DOHH2 (cell line): ENCODE results near the gene EXOSC7.

Experiments used
- CTCF ChIP-seq: fragments of 200-600 bp; sonication (generic); IDR thresholded peaks from one replicate; pipeline ENCODE4 v1.5.1; 2014; ENCODE audit warnings: antibody characterized with exemption, mild to moderate bottlenecking, low read depth, low read length; ENCODE audit not compliant: poor library complexity, severe bottlenecking
- EZH2phosphoT487 ChIP-seq: fragments of 200-600 bp; sonication (generic); IDR thresholded peaks from 2 replicates; pipeline ENCODE4 v1.6.1; 2017; ENCODE audit warnings: borderline replicate concordance, mild to moderate bottlenecking, antibody characterized with exemption, low read length, moderate library complexity, mixed read lengths

DNA sequence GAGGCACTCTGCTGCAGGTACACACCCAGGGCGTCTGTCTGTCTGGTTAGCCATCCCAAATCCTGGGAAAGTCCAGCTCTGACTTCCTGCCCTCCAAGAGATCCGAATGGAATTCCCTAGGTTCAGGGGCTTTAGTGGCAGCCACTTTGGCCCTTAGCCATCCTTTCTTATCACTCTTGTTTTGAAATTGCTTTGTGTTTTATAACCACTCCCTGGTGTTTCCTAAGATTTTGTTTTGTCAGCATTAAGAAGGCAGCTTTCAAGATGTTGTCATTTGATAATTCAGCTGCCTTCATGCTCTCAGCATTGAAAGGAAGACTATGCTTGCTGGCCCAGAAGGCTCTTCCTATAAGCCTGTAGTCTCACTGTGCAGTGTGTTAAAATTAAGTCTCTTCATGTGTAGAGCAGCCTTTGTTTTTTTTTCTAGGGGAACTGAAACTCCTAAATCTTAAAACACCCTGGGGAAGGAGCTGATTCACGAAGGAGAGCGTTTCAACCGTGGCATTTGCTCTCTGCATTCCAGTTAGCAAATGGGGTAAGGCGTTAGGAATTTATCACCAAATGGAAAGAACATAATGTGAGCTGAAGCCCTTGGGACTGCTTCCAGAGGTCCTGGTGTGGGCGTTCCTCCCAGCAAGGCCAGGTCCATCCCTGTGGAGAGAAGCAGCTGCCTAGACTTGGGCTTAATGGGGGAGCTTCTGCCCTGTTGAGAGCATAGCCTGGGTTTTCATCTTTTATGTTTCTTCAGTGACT is 35.9 kb downstream of the EXOSC7 start:
- TF ChIP-seq CTCF (no peak), EZH2phosphoT487 (no peak)
